Esophagus muscularis mucosa (tissue), 4 donors: ENCODE data around the gene HYI.

Experiments used
- EP300 ChIP-seq: sonication (generic); formaldehyde crosslinking; IDR thresholded peaks from one replicate; pipeline ENCODE4 v1.6.1; 2017; ENCODE audit warnings: antibody characterized with exemption
- POLR2A ChIP-seq: fragments of 450-650 bp; IDR thresholded peaks from one replicate; pipeline ENCODE4 v1.6.1; 2017; ENCODE audit warnings: antibody characterized with exemption, moderate library complexity, mild to moderate bottlenecking, low read depth
- POLR2AphosphoS5 ChIP-seq, 2 donors: sonication (generic); formaldehyde crosslinking; IDR thresholded peaks; one replicate each; pipeline ENCODE4 v1.6.1; 2017; ENCODE audit warnings: antibody characterized with exemption in 2 of 2
- TF ChIP-seq, protein P1 (sequence below), 3 experiments: fragments of 200-600 bp in 2 of 3; fragments of 450-650 bp in 1 of 3; sonication (generic) in 2 of 3; IDR thresholded peaks; one replicate each; pipeline ENCODE4 v1.5.1; 2017 to 2019; ENCODE audit warnings: antibody characterized with exemption in 3 of 3, mild to moderate bottlenecking in 2 of 3, moderate library complexity in 1 of 3

DNA sequence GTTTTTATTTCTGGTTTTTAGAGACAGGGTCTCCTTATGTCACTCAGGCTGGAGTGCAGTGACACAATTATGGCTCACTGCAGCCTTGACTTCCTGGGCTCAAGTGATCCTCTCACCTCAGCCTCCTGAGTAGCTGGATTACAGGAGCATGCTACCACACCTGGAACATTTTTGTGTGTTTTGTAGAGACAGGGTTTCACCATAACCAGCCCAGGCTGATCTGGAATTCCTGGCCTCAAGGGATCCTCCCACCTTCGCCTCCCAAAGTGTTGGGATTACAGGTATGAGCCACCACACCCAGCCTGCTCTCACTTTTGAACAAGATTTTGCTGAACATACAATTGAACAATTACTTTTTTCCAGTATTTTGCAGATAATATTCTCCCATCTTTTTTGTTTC lies 24.0 kb upstream of the HYI start:
- TF ChIP-seq, protein P1, sequence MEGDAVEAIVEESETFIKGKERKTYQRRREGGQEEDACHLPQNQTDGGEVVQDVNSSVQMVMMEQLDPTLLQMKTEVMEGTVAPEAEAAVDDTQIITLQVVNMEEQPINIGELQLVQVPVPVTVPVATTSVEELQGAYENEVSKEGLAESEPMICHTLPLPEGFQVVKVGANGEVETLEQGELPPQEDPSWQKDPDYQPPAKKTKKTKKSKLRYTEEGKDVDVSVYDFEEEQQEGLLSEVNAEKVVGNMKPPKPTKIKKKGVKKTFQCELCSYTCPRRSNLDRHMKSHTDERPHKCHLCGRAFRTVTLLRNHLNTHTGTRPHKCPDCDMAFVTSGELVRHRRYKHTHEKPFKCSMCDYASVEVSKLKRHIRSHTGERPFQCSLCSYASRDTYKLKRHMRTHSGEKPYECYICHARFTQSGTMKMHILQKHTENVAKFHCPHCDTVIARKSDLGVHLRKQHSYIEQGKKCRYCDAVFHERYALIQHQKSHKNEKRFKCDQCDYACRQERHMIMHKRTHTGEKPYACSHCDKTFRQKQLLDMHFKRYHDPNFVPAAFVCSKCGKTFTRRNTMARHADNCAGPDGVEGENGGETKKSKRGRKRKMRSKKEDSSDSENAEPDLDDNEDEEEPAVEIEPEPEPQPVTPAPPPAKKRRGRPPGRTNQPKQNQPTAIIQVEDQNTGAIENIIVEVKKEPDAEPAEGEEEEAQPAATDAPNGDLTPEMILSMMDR (IDR thresholded peaks at IDR 0.05) = no peak
- TF ChIP-seq POLR2AphosphoS5 (IDR thresholded peaks at IDR 0.05) = no peak
- TF ChIP-seq EP300 = no peak
- TF ChIP-seq POLR2A = no peak
